Prostate gland (tissue), 2 donors: ENCODE results near the gene ADORA3. TPM values are rescaled to one million over a fixed set of nuclear protein-coding genes. Genes with fewer than 3 reads are reported as not detected.

ENCODE experiments used
- DNase-seq: peaks from one replicate; pipeline ENCODE4 v3.0.0-alpha.2; 2019; ENCODE audit warnings: low spot score
- H3K27ac ChIP-seq, 2 donors: fragments of 200-600 bp; sonication (generic); 2 replicates each; pipeline ENCODE4 v1.5.1; 2017 to 2019
- H3K27me3 ChIP-seq: fragments of 200-600 bp; sonication (generic); replicated peaks from 2 replicates; pipeline ENCODE4 v1.5.1; 2019; ENCODE audit not compliant: insufficient read depth
- H3K36me3 ChIP-seq, 2 donors: fragments of 200-600 bp; sonication (generic); 1 replicate in 1 of 2; 2 replicates in 1 of 2; pipeline versions ENCODE4 v1.5.1 to v1.8.1; 2017 to 2019
- H3K4me1 ChIP-seq: fragments of 200-600 bp; sonication (generic); replicated peaks from 2 replicates; pipeline ENCODE4 v1.5.1; 2019
- H3K4me3 ChIP-seq, 2 donors: fragments of 200-600 bp; sonication (generic); 2 replicates each; pipeline ENCODE4 v1.5.1; 2017 to 2019
- H3K9me3 ChIP-seq: fragments of 200-600 bp; sonication (generic); 2 replicates; pipeline ENCODE4 v1.5.1; 2017
- CTCF ChIP-seq, 4 experiments: fragments of 200-600 bp in 2 of 4; fragments of 450-650 bp in 2 of 4; sonication (generic) in 2 of 4; IDR thresholded peaks; 1 replicate in 3 of 4; 2 replicates in 1 of 4; pipeline ENCODE4 v1.5.1; 2016 to 2019; ENCODE audit warnings: antibody characterized with exemption in 4 of 4, mild to moderate bottlenecking in 2 of 4, moderate library complexity in 2 of 4
- POLR2A ChIP-seq: fragments of 450-650 bp; IDR thresholded peaks from one replicate; pipeline ENCODE4 v1.6.1; 2016; ENCODE audit warnings: antibody characterized with exemption, mild to moderate bottlenecking
- POLR2AphosphoS5 ChIP-seq: sonication (generic); formaldehyde crosslinking; IDR thresholded peaks from one replicate; pipeline ENCODE4 v1.6.1; 2017; ENCODE audit warnings: antibody characterized with exemption
- WGBS: methylation state at CpG from one replicate; pipeline ENCODE4 v1.1.5; 2018; 5-methylcytosine and 5-hydroxymethylcytosine counted together
- intact Hi-C: fragments of 100-400 bp; cut with DNase I; formaldehyde crosslinking; loops from one replicate; pipeline ENCODE4 v1.14.2; 2022
- total RNA-seq, 2 donors: library from RNA; depleted of rRNA; stranded (reverse); fragments of >200 nt; gene quantifications; one replicate each; pipeline ENCODE4 v1.1.0, GENCODE V29; 2016

Gene ADORA3
- total RNA-seq, 2 donors from 2014 or later = 2.0 to 2.9 TPM

- Histone ChIP-seq H3K9me3 (no peaks in the 10 kb centered on the region), H3K4me3 (no peak overlapping the region), H3K36me3 (no peaks in the 10 kb centered on the region), H3K27me3 (no peaks in the 10 kb centered on the region), H3K4me1 (no peaks in the 10 kb centered on the region), H3K27ac (no peak overlapping the region)
- intact Hi-C loops = no loop called here
- TF ChIP-seq POLR2A (no peak), POLR2AphosphoS5 (no peak), CTCF (IDR thresholded peaks at IDR 0.05) (no peak)
- no peak for DNase-seq
- 69% methylated on average over 8 of the region's 8 CpGs for WGBS
Observed at GRCh38 chr1:111513410-111514020, 10.1 kb upstream of the ADORA3 start.

- DNase-seq = no peak
- no peak for TF ChIP-seq POLR2AphosphoS5
- no peak for TF ChIP-seq POLR2A
- no peak for TF ChIP-seq CTCF (IDR thresholded peaks at IDR 0.05)
- Histone ChIP-seq H3K36me3 (no peaks in the 10 kb centered on the region), H3K4me3 (no peak overlapping the region), H3K27ac (no peak overlapping the region), H3K9me3 (no peaks in the 10 kb centered on the region), H3K4me1 (peaks cover 1% of the 10 kb centered on the region), H3K27me3 (no peaks in the 10 kb centered on the region)
- intact Hi-C loops = no loop called here
- 65% methylated on average over 3 of the region's 3 CpGs for WGBS
Observed at GRCh38 chr1:111512931-111513330, 9.5 kb upstream of the ADORA3 start.

DNA sequence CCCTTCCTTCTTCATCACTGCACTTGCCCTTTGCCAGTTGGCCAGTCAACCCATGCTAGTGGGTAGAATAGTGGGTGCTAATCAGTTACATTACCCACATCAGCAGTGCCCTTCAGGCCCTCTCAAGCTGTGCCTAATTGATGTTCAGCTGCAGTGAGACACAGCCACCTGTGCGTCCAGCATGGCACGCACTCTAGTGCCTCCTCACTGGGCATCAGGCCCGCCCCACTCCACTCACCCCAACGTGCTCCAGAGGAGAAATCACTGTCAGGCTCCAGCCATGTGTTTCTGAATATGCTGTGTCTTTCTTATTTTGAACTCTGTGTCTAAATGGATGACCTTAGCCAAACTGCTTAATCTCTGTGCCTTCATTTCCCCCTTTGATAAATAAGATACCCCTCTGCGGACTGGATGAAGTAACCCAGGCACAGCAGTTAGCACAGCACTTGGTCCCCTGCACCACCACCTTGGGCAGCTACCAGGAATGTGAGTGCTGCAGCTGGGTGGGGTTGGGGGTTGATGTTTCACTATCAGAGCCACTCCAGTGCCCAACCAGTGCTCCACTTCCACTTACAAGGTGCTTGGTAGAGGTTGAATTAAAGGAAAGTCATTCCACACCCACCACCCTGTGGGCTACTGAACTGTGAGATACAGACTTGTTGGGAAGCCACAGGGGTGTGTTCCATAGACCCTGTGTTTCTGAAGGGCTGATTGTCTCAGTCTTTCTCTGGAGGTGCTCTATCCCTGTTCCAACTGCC, 8.9 kb upstream of the ADORA3 start:
- DNase-seq = no peak
- Histone ChIP-seq H3K4me1 (peaks cover 6% of the 10 kb centered on the region), H3K27me3 (no peaks in the 10 kb centered on the region), H3K36me3 (no peaks in the 10 kb centered on the region), H3K27ac (no peak overlapping the region), H3K9me3 (no peaks in the 10 kb centered on the region), H3K4me3 (no peak overlapping the region)
- TF ChIP-seq POLR2AphosphoS5 = no peak
- no peak for TF ChIP-seq POLR2A
- no peak for TF ChIP-seq CTCF (IDR thresholded peaks at IDR 0.05)
- intact Hi-C loops = no loop called here
- WGBS = 88% methylated on average over 5 of the region's 5 CpGs

DNA sequence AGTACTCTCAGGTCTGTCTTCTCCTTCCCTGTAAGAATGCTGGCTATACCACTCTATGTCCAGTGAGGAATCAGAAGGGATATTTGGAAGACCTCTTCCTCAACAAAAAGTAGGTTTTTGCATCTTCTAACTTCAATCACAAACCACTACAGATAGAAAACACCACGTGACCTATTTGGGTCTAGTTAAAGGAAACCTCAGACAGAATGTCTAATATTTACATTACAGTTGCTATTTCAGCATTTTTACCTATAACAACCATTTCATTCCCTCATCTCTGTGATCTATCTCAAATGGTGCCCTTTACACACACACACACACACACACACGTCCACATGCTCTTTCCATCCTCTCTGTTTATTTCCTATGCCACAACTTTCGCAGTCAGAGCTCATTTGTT, 7.9 kb upstream of the ADORA3 start:
- Histone ChIP-seq H3K36me3 (no peaks in the 10 kb centered on the region), H3K9me3 (no peaks in the 10 kb centered on the region), H3K27me3 (no peaks in the 10 kb centered on the region), H3K27ac (no peak overlapping the region), H3K4me1 (peaks cover 9% of the 10 kb centered on the region), H3K4me3 (no peak overlapping the region)
- intact Hi-C loops = no loop called here
- WGBS = 76% methylated on average over 3 of the region's 3 CpGs
- DNase-seq = no peak
- TF ChIP-seq POLR2A (no peak), CTCF (IDR thresholded peaks at IDR 0.05) (no peak), POLR2AphosphoS5 (no peak)

GRCh38 chr1:111509997-111510375, 6.6 kb upstream of the ADORA3 start:
- intact Hi-C loops = loop anchor here (5.0 kb wide), 1 partner anchor 242 kb away; no protein-coding TSS in a partner anchor
- H3K9me3 ChIP-seq = no peaks in the 10 kb centered on the region
- WGBS = 47% methylated on average over 3 of the region's 3 CpGs
- H3K27me3 ChIP-seq = no peaks in the 10 kb centered on the region
- TF ChIP-seq CTCF (IDR thresholded peaks at IDR 0.05) (no peak), POLR2AphosphoS5 (no peak), POLR2A (no peak)
- DNase-seq = no peak
- H3K4me1 ChIP-seq = peaks cover 9% of the 10 kb centered on the region
- no peak overlapping the region for H3K4me3 ChIP-seq
- H3K27ac ChIP-seq = no peak overlapping the region
- no peaks in the 10 kb centered on the region for H3K36me3 ChIP-seq
